Measurements from ENCODE around the gene ZNF432.
A peak's percentile ranks its signal among the peaks of the same experiment; 100 is the strongest.
"Not testable (repeated sequence)": the region's sequence is repeated elsewhere in the genome, so short reads cannot be mapped to it uniquely, and the experiment has no call there.

ZNF432 gene

GRCh38 chr19:52048555-52049501 is at the start of gene ZNF432:
Gene ZNF432, minus strand, starts transcription at chr19:52048838. Its CDS starts 1,970 bp downstream, at chr19:52046868.
- peak; percentile 94 for FAIRE-seq
- peak; percentile 40 for DNase-seq (ENCODE audit: insufficient read length, low spot score)

GRCh38 chr19:52096416-52096815 is 47.8 kb upstream of the ZNF432 start:
- DNase-seq (ENCODE audit: insufficient read length, low spot score); FAIRE-seq: not testable (repeated sequence)

DNA sequence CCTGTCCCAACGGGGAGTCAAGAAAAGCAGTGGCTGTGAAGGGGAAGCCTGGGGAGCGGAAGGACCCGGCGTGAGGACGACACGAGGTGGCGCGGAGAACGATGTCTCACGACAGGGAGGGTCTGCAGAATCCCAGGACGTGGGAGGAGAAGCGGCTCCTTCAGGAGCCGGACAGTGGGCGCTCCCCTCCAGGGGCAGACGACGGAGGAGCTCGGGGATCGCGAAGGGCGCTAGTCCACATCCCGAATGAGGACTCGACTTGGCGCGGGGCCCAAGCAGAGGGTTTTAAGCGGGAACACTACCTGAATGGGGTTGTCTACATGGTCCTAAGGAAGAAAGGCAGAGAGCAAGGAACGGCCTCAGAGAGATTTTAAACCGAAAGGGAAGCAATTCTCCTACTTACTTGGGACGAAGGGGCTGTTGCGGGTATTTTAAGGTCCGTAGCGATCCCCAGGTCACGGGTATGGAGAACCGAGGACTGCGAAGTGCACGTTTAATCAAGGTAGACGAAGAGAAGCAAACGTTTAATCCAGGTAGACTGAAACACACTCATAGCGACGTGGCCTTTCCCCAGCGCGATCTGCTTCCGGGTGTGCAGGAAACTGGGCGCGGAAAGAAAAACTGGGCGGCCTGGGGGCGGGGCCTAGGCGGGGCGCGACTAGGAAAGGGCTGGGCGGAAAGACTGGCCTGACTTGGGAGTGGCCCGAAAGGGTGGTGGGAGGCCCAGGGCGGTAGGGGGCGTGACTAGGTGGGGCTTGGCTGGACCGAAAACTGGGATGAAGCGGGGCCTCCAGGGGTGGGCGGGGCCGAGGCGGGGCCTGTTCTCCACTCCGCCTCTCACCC is 46.8 kb upstream of the ZNF432 start, which contains the start of gene ZNF841:
Gene ZNF841, minus strand, starts transcription at position 594 of the 843 bp plus-strand sequence. CDS start 10,964 bp downstream, outside the sequence.
- DNase-seq (ENCODE audit: insufficient read length, low spot score) (peak; percentile 57), FAIRE-seq (peak; percentile 90)

DNA sequence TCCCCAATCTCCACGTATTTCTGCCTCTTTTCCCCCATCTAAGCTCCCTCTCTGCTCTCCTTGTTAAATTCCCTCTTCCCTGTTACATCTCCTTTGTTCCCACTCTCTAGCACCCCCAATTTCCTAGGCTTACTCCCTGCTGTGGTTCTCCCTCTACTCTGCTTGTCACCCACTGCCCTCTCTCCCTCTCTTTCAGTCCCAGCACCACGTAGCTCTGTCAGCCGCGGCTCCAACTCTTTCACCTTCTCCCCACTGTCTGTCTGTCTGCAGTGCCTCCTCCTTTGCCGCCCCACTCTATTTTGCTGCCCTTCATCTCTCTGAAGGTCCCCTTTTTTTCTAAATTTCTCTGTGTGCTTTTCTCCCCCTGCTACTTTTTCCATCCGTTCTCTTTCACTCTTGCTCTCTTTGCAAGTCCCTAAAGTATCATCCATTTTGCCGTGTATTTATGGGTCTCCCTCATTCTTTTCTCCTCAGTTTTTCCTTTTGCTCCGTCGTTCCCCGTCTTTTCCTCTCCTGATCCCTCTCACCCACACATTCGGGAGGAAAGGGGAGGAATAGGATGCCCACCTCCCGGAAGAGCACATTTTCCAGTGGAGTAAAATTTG is 46.0 kb upstream of the ZNF432 start:
- no peak for DNase-seq (ENCODE audit: insufficient read length, low spot score)
- no peak for FAIRE-seq

DNA sequence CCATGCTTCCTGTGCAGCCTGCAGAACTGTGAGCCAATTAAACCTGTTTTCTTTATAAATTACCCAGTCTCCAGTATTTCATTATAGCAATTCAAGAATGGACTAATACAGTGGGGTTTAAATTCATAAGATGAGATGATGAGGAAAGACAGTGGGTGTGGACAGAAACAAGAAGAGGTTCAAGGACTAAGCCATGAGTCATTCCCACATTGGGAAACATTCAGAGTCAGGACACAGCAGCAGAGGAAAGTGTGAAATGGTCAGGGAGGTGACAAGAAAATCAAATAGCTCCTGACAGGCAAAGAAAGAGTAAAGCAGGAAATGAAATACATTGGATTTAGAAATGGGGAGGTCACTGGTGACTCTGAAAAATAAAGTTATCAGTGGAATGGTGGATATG is 37.8 kb upstream of the ZNF432 start:
- FAIRE-seq (no peak), DNase-seq (ENCODE audit: insufficient read length, low spot score) (no peak)

DNA sequence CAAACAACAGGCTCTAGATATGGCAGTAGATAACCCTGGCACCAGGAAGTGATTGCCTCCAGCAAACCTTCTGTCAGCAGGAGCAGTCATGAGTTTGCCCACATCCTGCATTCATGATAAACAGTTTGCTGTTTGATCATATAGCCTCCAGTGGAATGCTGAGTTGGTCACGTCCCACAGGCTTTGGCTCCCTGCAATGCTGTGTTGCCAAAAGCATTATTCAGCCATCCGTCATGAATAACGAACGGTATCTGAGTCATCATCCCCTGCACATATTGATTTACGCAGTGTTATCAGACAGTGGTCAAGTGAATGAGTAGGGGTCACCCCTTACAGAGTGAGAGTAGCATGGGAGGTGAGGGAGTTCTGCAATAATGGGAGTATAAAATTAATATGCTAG is 21.9 kb upstream of the ZNF432 start:
- FAIRE-seq (no peak), DNase-seq (ENCODE audit: insufficient read length, low spot score) (no peak)

DNA sequence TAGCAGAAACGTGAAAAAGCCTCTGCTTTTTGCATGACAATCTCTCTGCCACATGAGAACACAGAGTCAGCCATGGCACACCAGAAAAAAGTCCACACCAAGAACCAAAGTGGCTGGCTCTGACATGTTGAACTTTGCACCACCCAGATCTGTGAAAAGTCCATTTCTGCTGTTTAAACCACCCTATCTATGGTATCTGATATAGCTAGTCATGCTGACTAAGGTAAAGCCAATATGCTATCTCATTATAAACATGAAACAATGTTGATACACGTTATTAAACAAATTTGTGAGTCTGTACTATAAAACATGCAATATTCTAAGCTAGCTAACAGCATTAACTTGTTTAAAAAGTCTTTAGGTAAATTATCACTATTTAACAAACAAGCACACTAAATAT is 21.0 kb upstream of the ZNF432 start:
- no peak for FAIRE-seq

GRCh38 chr19:52066258-52066863 is 17.7 kb upstream of the ZNF432 start:
- DNase-seq (ENCODE audit: insufficient read length, low spot score) (no peak), FAIRE-seq (no peak)

More for the DNA sequence above, 21.0 kb upstream of the ZNF432 start:
- DNase-seq (ENCODE audit: insufficient read length, low spot score), result no peak

GRCh38 chr19:52065399-52065798 is 16.8 kb upstream of the ZNF432 start:
- DNase-seq (ENCODE audit: insufficient read length, low spot score) (no peak), FAIRE-seq (no peak)

DNA sequence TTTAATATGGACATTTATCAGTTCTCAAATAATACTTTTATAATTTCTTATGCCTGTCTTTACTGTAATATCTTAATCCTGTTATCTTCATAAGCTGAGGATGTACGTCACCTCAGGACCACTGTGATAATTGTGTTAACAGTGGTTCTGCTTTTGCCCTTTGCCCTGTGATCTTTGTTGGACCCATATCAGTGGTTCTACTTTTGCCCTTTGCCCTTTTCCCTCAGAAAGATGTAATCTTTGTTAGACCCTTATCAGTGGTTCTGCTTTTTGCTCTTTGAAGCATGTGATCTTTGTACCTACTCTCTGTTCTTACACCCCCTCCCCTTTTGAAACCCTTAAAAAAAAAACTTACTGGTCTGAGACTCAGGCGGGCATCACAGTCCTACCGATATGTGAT is 7.8 kb upstream of the ZNF432 start:
- DNase-seq (ENCODE audit: insufficient read length, low spot score), result not testable (repeated sequence)

GRCh38 chr19:52051736-52052135 is 3.1 kb upstream of the ZNF432 start:
- not testable (repeated sequence) for DNase-seq (ENCODE audit: insufficient read length, low spot score); FAIRE-seq

More for the DNA sequence above, 7.8 kb upstream of the ZNF432 start:
- not testable (repeated sequence) for FAIRE-seq

DNA sequence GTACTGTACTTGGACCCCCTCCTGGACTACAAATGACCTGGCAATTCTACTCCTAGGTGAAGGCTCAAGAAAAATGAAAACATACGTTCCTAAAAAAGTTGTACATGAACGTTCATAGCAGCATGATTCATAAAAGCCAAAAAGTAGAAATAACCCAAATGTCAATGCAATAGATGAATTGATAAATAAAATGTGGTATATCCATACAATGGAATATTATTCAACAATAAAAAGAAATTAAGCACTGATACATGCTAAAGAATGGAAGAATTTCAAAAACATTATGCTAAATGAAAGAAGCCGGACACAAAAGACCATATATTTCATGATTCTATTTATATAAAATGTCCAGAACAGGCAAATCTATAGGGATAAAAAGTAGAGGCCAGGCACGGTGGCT is 9.5 kb downstream of the ZNF432 start:
- no peak for FAIRE-seq
- DNase-seq (ENCODE audit: insufficient read length, low spot score), result no peak

GRCh38 chr19:52034051-52034728 is 14.4 kb downstream of the ZNF432 start:
- DNase-seq (ENCODE audit: insufficient read length, low spot score) (no peak), FAIRE-seq (no peak)

DNA sequence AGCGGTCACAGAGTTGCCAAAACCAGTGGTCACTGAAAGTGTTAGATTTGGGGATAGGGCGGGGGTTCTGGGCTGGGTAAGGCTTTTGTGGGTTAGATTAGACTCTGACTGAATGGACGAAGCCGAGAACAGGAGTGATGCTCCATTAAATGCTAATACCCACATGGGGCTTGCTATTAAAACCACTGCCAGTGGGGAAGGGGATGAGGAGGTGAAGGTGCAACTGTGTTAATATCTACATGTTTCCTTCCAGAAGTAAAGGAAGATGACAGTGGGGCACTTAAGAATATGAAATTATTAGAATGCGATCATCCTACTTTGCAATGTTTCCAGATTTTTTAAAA is 19.9 kb downstream of the ZNF432 start:
- FAIRE-seq, result no peak
- DNase-seq (ENCODE audit: insufficient read length, low spot score), result no peak

GRCh38 chr19:52028027-52028779 is 20.4 kb downstream of the ZNF432 start, which contains the start of gene ZNF614:
Gene ZNF614, minus strand, starts transcription at chr19:52028379. Its CDS starts 2,634 bp downstream, at chr19:52025745.
- FAIRE-seq, result peak; percentile 90
- peak; percentile 64 for DNase-seq (ENCODE audit: insufficient read length, low spot score)

GRCh38 chr19:52026255-52026990 is 22.2 kb downstream of the ZNF432 start:
- not testable (repeated sequence) for DNase-seq (ENCODE audit: insufficient read length, low spot score); FAIRE-seq

GRCh38 chr19:52024478-52024877 is 24.2 kb downstream of the ZNF432 start:
- not testable (repeated sequence) for FAIRE-seq; DNase-seq (ENCODE audit: insufficient read length, low spot score)

- DNase-seq (ENCODE audit: insufficient read length, low spot score) (no peak), FAIRE-seq (no peak)
Measured at GRCh38 chr19:52022193-52022592, 26.4 kb downstream of the ZNF432 start.

Data from GM19239 (cell line).